Mesodermal cell (in vitro differentiated cells): ENCODE data around the gene RMND1.
"Not testable (repeated sequence)": the region's sequence is repeated elsewhere in the genome, so short reads cannot be mapped to it uniquely, and the experiment has no call there.

Source experiments
- H3K27ac ChIP-seq: 2 replicates; pipeline ENCODE4 v1.7.0; 2013; ENCODE audit warnings: mild to moderate bottlenecking, low read depth, low read length, moderate library complexity; ENCODE audit not compliant: severe bottlenecking
- H3K36me3 ChIP-seq: 2 replicates; pipeline ENCODE4 v1.7.1; 2013; ENCODE audit warnings: mild to moderate bottlenecking, low read length, moderate library complexity; ENCODE audit not compliant: control insufficient read depth, insufficient read depth
- H3K4me1 ChIP-seq: one replicate; pipeline ENCODE4 v1.7.1; 2013; ENCODE audit warnings: mild to moderate bottlenecking, low read length; ENCODE audit not compliant: insufficient read depth, control insufficient read depth, poor library complexity, severe bottlenecking
- H3K4me3 ChIP-seq: 2 replicates; pipeline ENCODE4 v1.7.0; 2013; ENCODE audit warnings: low read length, control low read depth, mild to moderate bottlenecking; ENCODE audit not compliant: insufficient read depth, poor library complexity, severe bottlenecking; ENCODE audit errors: extremely low read depth
- H3K9me3 ChIP-seq: 2 replicates; pipeline ENCODE4 v1.7.1; 2013; ENCODE audit warnings: mild to moderate bottlenecking, low read length, moderate library complexity; ENCODE audit not compliant: control insufficient read depth
- WGBS, 2 experiments: methylation state at CpG; one replicate each; pipeline ENCODE4 v1.1.5; 2013; ENCODE audit warnings: missing lambda C conversion rate in 2 of 2; ENCODE audit not compliant: insufficient coverage in 2 of 2; 5-methylcytosine and 5-hydroxymethylcytosine counted together

The RMND1 gene

GRCh38 chr6:151451417-151451949 is 443 bp downstream of the RMND1 start:
- WGBS, 2 experiments = 4% methylated on average over 17 to 21 of the region's 22 CpGs

GRCh38 chr6:151450928-151451327 is 998 bp downstream of the RMND1 start:
- H3K27ac ChIP-seq, H3K9me3 ChIP-seq, H3K4me1 ChIP-seq, H3K36me3 ChIP-seq: not testable (repeated sequence)
- WGBS, 2 experiments = 58% methylated on average over 2 of the region's 6 CpGs; no CpG with 5 or more reads in 1 of the 2 experiments
- peak overlapping the region; percentile 68 for H3K4me3 ChIP-seq

More at GRCh38 chr6:151451417-151451949, 443 bp downstream of the RMND1 start:
- Histone ChIP-seq H3K27ac (peak overlapping the region; percentile 87), H3K36me3 (no peaks in the 10 kb centered on the region), H3K9me3 (no peaks in the 10 kb centered on the region), H3K4me3 (peak overlapping the region; percentile 68), H3K4me1 (peaks cover 2% of the 10 kb centered on the region)

- Histone ChIP-seq H3K36me3 (peaks cover 17% of the 10 kb centered on the region), H3K9me3 (no peaks in the 10 kb centered on the region)
- 90 to 94% methylated on average over 9 to 12 of the region's 12 CpGs for WGBS, 2 experiments
Measured at GRCh38 chr6:151448623-151449022, 3.3 kb downstream of the RMND1 start.

GRCh38 chr6:151447237-151447636 is 4.7 kb downstream of the RMND1 start:
- H3K4me1 ChIP-seq = peaks cover 7% of the 10 kb centered on the region
- H3K4me3 ChIP-seq = no peak overlapping the region
- no peak overlapping the region for H3K27ac ChIP-seq
- 100% methylated on average over 2 to 3 of the region's 4 CpGs for WGBS, 2 experiments
- H3K9me3 ChIP-seq = no peaks in the 10 kb centered on the region
- peaks cover 25% of the 10 kb centered on the region for H3K36me3 ChIP-seq

More at GRCh38 chr6:151448623-151449022, 3.3 kb downstream of the RMND1 start:
- Histone ChIP-seq H3K4me1 (peaks cover 5% of the 10 kb centered on the region), H3K27ac (no peak overlapping the region), H3K4me3 (no peak overlapping the region)

GRCh38 chr6:151445482-151445881 is 6.4 kb downstream of the RMND1 start:
- no peaks in the 10 kb centered on the region for H3K9me3 ChIP-seq
- H3K4me1 ChIP-seq = peaks cover 7% of the 10 kb centered on the region
- H3K36me3 ChIP-seq = peaks cover 30% of the 10 kb centered on the region
- H3K4me3 ChIP-seq = no peak overlapping the region
- 94% methylated on average over 2 of the region's 5 CpGs; no CpG with 5 or more reads in 1 of the 2 experiments for WGBS, 2 experiments
- H3K27ac ChIP-seq = no peak overlapping the region

DNA sequence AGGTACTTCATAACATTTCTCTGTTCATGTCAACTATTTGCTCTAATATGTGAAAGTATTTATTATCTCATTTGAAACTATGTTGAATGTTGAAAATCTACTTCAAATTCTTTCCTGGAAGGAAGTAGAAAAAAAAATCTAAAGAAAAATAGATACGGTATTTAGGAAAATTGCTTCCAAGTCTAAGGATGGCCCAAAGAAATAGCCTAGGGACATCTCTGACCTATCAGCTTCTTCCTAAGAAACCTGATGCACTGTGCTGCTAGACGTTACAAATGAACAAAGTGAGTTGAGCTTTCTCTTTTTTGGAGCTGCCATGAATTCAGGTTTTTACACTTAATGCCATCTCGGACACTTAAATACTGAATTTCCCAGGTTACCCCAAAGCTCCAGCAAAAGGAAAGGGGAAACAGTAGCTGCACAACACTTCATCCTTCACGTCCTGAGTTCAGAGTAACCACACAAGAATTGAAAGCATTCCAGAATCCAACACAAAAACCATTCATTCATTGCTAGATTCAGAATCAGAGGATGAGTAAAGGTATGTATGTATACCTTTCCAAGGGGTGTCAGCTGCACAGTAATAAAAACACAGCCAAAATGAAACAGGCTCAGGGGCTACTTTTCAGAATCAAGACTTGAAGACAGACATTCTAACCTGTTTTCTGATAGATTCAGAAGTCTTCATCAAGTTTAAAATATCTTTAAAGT is 7.9 kb downstream of the RMND1 start:
- Histone ChIP-seq H3K4me1 (peaks cover 7% of the 10 kb centered on the region), H3K27ac (no peak overlapping the region), H3K9me3 (no peaks in the 10 kb centered on the region), H3K4me3 (no peak overlapping the region), H3K36me3 (peaks cover 35% of the 10 kb centered on the region)
- 96 to 100% methylated on average over 2 to 3 of the region's 4 CpGs for WGBS, 2 experiments

DNA sequence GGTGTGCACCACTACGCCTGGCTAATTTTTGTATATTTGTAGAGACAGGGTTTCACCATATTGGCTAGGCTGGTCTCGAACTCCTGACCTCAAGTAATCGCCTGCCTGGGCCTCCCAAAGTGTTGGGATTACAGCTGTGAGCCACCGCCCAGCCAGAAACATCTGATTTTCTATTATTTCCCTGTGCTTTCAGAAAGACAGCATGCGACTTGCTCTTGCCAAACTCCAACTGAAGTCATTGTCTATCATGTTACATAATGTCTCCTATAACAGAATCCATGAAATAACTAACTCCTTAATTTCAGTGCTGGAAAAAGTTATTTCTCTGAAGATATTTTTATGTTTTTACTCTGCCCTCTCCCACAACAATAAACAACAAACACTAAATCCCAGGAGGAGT is 8.5 kb downstream of the RMND1 start:
- peaks cover 41% of the 10 kb centered on the region for H3K36me3 ChIP-seq
- no peak overlapping the region for H3K4me3 ChIP-seq
- WGBS, 2 experiments = 93 to 94% methylated on average over 4 to 5 of the region's 5 CpGs
- no peaks in the 10 kb centered on the region for H3K9me3 ChIP-seq
- no peak overlapping the region for H3K27ac ChIP-seq
- peaks cover 7% of the 10 kb centered on the region for H3K4me1 ChIP-seq

- Histone ChIP-seq H3K4me1 (peaks cover 12% of the 10 kb centered on the region), H3K4me3 (no peak overlapping the region), H3K36me3 (peaks cover 46% of the 10 kb centered on the region), H3K9me3 (no peaks in the 10 kb centered on the region), H3K27ac (no peak overlapping the region)
- 58 to 98% methylated on average over 2 to 8 of the region's 9 CpGs for WGBS, 2 experiments
Measured at GRCh38 chr6:151442371-151442770, 9.6 kb downstream of the RMND1 start.

DNA sequence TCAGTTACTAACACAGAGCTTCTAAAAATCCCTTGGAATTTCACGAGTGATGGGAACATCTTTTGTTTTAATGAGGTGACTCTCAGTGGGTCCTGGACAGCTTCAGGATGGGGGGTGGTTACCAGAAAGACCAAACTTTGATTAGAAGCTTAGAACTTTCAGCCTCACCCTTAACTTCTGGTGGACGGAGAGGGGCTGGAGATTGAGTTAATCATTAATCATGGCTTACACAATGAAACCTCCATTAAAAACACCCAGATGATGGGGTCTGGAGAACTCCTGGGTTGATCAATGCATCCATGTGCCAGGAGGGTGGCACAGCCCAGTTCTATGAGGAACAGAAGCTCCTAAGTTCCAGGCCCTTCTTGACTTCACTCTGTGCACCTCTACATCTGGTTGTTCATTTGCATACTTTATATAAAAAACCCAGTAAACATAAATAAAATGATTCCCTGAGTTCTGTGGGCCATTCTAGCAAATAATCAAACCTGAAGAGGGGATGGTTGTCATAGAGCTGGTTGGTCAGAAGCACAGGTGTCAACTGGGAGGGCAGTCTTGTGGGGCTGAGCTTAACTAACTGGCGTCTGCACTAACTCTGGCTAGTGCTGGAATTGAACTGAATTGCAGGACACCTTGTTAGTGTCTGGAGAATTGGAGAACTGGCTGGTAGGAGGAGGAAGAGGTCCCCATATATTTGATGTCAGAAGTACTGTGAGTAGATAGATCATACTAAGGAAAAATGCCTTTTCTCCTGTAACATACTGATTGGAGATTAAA is 10.3 kb downstream of the RMND1 start:
- H3K9me3 ChIP-seq = no peaks in the 10 kb centered on the region
- H3K4me1 ChIP-seq = peaks cover 13% of the 10 kb centered on the region
- peaks cover 47% of the 10 kb centered on the region for H3K36me3 ChIP-seq
- 92% methylated on average over 1 of the region's 3 CpGs; no CpG with 5 or more reads in 1 of the 2 experiments for WGBS, 2 experiments
- H3K27ac ChIP-seq = no peak overlapping the region
- no peak overlapping the region for H3K4me3 ChIP-seq

- no peak overlapping the region for H3K27ac ChIP-seq
- peaks cover 51% of the 10 kb centered on the region for H3K36me3 ChIP-seq
- H3K9me3 ChIP-seq = no peaks in the 10 kb centered on the region
- WGBS, 2 experiments = no CpG with 5 or more reads among the region's 2 CpGs
- peaks cover 11% of the 10 kb centered on the region for H3K4me1 ChIP-seq
- no peak overlapping the region for H3K4me3 ChIP-seq
Measured at GRCh38 chr6:151440930-151441329, 11.0 kb downstream of the RMND1 start.
